ENCODE data around the gene GRIP2.

The GRIP2 gene

DNA sequence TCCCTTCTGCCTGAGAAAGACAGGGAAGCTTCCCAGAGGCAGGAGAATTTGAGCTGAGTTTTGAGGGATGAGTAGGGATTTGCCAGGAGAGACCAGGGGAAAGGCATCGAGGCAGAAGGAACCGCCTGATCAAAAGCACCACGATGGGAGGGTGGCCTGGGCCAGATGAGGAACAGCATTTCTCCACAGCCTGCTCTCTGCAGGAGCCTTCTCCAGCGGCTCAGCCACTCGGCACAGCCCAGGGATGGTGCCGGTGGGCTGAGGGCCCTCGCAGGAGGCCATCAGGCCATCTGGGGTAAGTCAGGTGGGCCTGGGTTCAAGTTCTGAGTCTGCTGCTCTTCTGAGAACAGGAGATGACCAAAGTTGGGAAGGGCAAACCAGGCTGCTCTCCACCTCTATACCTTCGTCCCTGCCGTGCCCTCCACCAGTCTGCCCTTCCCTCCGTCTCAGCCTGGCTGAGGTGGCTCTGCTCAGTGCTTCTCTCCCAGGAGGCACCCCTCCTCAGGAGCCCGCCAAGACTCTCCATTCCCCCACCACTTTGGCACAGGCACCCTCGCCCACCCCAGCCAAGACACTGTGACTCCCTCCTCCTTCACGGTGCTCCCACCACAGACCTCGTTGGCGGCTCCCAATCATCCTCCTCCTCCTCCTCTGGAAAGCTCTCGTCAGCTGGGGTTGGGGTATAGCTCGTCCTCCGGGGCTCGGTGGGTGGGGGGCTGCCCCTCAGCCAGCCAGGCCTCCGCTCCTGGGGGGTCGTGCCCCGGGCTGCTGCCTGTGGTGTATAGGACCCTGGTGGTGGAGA lies 34.9 kb downstream of the GRIP2 start:
- no peak for TF ChIP-seq ZNF565 (CRISPR knock-in tag; conservative IDR thresholded peaks at IDR 0.05; ENCODE audit: low read depth)
- TF ChIP-seq ZFP30 (CRISPR knock-in tag; IDR thresholded peaks at IDR 0.05): no peak
- TF ChIP-seq TSHZ2 (CRISPR knock-in tag; IDR thresholded peaks at IDR 0.05): no peak
- no peak for TF ChIP-seq PPARA (CRISPR knock-in tag; IDR thresholded peaks at IDR 0.05; ENCODE audit: borderline replicate concordance)
- no peak for TF ChIP-seq ZNF8 (CRISPR knock-in tag; IDR thresholded peaks at IDR 0.05)
- no peak for TF ChIP-seq POU6F1 (CRISPR knock-in tag; IDR thresholded peaks at IDR 0.05; ENCODE audit: borderline replicate concordance, low read depth)
- ATAC-seq: no peak

- no peak for TF ChIP-seq ARNTL (CRISPR knock-in tag; IDR thresholded peaks at IDR 0.05; ENCODE audit: borderline replicate concordance, low read depth)
- no peak for TF ChIP-seq PATZ1 (CRISPR knock-in tag; IDR thresholded peaks at IDR 0.05; ENCODE audit: borderline replicate concordance)
- TF ChIP-seq TCF4 (CRISPR knock-in tag; IDR thresholded peaks at IDR 0.05; ENCODE audit: borderline replicate concordance): no peak
- TF ChIP-seq SNAI2 (CRISPR knock-in tag; IDR thresholded peaks at IDR 0.05): no peak
- TF ChIP-seq ZNF565 (CRISPR knock-in tag; conservative IDR thresholded peaks at IDR 0.05; ENCODE audit: low read depth): no peak
- no peak for TF ChIP-seq BACH2 (CRISPR knock-in tag; IDR thresholded peaks at IDR 0.05; ENCODE audit: borderline replicate concordance)
- TF ChIP-seq ZNF8 (CRISPR knock-in tag; IDR thresholded peaks at IDR 0.05): no peak
- TF ChIP-seq ZC3H10 (CRISPR knock-in tag; IDR thresholded peaks at IDR 0.05): no peak
- no peak for TF ChIP-seq TSHZ2 (CRISPR knock-in tag; IDR thresholded peaks at IDR 0.05)
- TF ChIP-seq OSR1 (CRISPR knock-in tag; IDR thresholded peaks at IDR 0.05): no peak
- TF ChIP-seq, protein P1, sequence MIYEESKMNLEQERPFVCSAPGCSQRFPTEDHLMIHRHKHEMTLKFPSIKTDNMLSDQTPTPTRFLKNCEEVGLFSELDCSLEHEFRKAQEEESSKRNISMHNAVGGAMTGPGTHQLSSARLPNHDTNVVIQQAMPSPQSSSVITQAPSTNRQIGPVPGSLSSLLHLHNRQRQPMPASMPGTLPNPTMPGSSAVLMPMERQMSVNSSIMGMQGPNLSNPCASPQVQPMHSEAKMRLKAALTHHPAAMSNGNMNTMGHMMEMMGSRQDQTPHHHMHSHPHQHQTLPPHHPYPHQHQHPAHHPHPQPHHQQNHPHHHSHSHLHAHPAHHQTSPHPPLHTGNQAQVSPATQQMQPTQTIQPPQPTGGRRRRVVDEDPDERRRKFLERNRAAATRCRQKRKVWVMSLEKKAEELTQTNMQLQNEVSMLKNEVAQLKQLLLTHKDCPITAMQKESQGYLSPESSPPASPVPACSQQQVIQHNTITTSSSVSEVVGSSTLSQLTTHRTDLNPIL (CRISPR knock-in tag; IDR thresholded peaks at IDR 0.05; ENCODE audit: low read depth): no peak
- TF ChIP-seq, protein P2, sequence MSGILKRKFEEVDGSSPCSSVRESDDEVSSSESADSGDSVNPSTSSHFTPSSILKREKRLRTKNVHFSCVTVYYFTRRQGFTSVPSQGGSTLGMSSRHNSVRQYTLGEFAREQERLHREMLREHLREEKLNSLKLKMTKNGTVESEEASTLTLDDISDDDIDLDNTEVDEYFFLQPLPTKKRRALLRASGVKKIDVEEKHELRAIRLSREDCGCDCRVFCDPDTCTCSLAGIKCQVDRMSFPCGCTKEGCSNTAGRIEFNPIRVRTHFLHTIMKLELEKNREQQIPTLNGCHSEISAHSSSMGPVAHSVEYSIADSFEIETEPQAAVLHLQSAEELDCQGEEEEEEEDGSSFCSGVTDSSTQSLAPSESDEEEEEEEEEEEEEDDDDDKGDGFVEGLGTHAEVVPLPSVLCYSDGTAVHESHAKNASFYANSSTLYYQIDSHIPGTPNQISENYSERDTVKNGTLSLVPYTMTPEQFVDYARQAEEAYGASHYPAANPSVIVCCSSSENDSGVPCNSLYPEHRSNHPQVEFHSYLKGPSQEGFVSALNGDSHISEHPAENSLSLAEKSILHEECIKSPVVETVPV (CRISPR knock-in tag; IDR thresholded peaks at IDR 0.05): no peak
- TF ChIP-seq GLIS3 (CRISPR knock-in tag; IDR thresholded peaks at IDR 0.05): no peak
- TF ChIP-seq RARB (CRISPR knock-in tag; IDR thresholded peaks at IDR 0.05): no peak
- no peak for ATAC-seq
These were observed 36.5 kb downstream of the GRIP2 start for GRCh38 chr3:14503706-14504065.
